Measurements from ENCODE around the gene MRGPRD.

Gene MRGPRD

GRCh38 chr11:68950270-68950669, 30.5 kb downstream of the MRGPRD start:
- H3K4me3 ChIP-seq (ENCODE audit: low read depth, low read length) = no peak overlapping the region

- H3K4me3 ChIP-seq (ENCODE audit: low read depth, low read length) = no peak overlapping the region
These were observed 31.9 kb downstream of the MRGPRD start for GRCh38 chr11:68948935-68949334.

GRCh38 chr11:68948496-68948895, 32.3 kb downstream of the MRGPRD start:
- H3K4me3 ChIP-seq (ENCODE audit: low read depth, low read length) = no peak overlapping the region

GRCh38 chr11:68947151-68947550, 33.6 kb downstream of the MRGPRD start:
- H3K4me3 ChIP-seq (ENCODE audit: low read depth, low read length) = no peak overlapping the region

- no peak overlapping the region for H3K4me3 ChIP-seq (ENCODE audit: low read depth, low read length)
These were observed 34.2 kb downstream of the MRGPRD start for GRCh38 chr11:68946416-68947090.

- no peak overlapping the region for H3K4me3 ChIP-seq (ENCODE audit: low read depth, low read length)
These were observed 38.0 kb downstream of the MRGPRD start for GRCh38 chr11:68942751-68943271.

- no peak overlapping the region for H3K4me3 ChIP-seq (ENCODE audit: low read depth, low read length)
These were observed 38.6 kb downstream of the MRGPRD start for GRCh38 chr11:68942095-68942620.

GRCh38 chr11:68941324-68942094, 39.3 kb downstream of the MRGPRD start:
- no peak overlapping the region for H3K4me3 ChIP-seq (ENCODE audit: low read depth, low read length)

- no peak overlapping the region for H3K4me3 ChIP-seq (ENCODE audit: low read depth, low read length)
These were observed 40.0 kb downstream of the MRGPRD start for GRCh38 chr11:68940651-68941323.

- no peak overlapping the region for H3K4me3 ChIP-seq (ENCODE audit: low read depth, low read length)
These were observed 40.9 kb downstream of the MRGPRD start for GRCh38 chr11:68939583-68940555.

GRCh38 chr11:68938816-68939582, 41.8 kb downstream of the MRGPRD start:
- H3K4me3 ChIP-seq (ENCODE audit: low read depth, low read length) = no peak overlapping the region

- H3K4me3 ChIP-seq (ENCODE audit: low read depth, low read length) = no peak overlapping the region
These were observed 42.7 kb downstream of the MRGPRD start for GRCh38 chr11:68938088-68938487.

- H3K4me3 ChIP-seq (ENCODE audit: low read depth, low read length) = no peak overlapping the region
These were observed 43.8 kb downstream of the MRGPRD start for GRCh38 chr11:68936676-68937620.

GRCh38 chr11:68936358-68936636, 44.5 kb downstream of the MRGPRD start:
- no peak overlapping the region for H3K4me3 ChIP-seq (ENCODE audit: low read depth, low read length)

GRCh38 chr11:68935516-68936357, 45.0 kb downstream of the MRGPRD start:
- no peak overlapping the region for H3K4me3 ChIP-seq (ENCODE audit: low read depth, low read length)

- H3K4me3 ChIP-seq (ENCODE audit: low read depth, low read length) = no peak overlapping the region
These were observed 45.7 kb downstream of the MRGPRD start for GRCh38 chr11:68935066-68935465.

- no peak overlapping the region for H3K4me3 ChIP-seq (ENCODE audit: low read depth, low read length)
These were observed 46.1 kb downstream of the MRGPRD start for GRCh38 chr11:68934666-68935065.

GRCh38 chr11:68934321-68934645, 46.5 kb downstream of the MRGPRD start:
- H3K4me3 ChIP-seq (ENCODE audit: low read depth, low read length) = no peak overlapping the region

All from iPS-11a (cell line).